HCT116 (cell line): ENCODE data around the gene ZNF79. TPM values are rescaled to one million over a fixed set of nuclear protein-coding genes. Genes with fewer than 3 reads are reported as not detected.
A peak's percentile ranks its signal among the peaks of the same experiment; 100 is the strongest.

Source experiments
- ATAC-seq: fragments of 200-7000 bp; cut with Tn5 transposase; 2 replicates; pipeline ENCODE4 v1.9.1; 2020; ENCODE audit warnings: mild to moderate bottlenecking, moderate library complexity
- BruUV-seq: library from RNA; stranded (reverse); fragments of 400-500 nt; replicated peaks from 2 replicates; lab custom pipeline; 2021; lab: Mats Ljungman, UMichigan
- CTCF ChIA-PET: fragments of 300-600 bp; sonication (Branson Sonifier 250); formaldehyde crosslinking; loops from one replicate; lab custom pipeline; 2021; ENCODE audit warnings: antibody characterized with exemption; lab: Charles Lee
- POLR2A ChIA-PET: fragments of 300-600, 350-600 bp; sonication (Branson Sonifier 250); formaldehyde crosslinking; loops from one replicate; lab custom pipeline; 2021; ENCODE audit warnings: antibody characterized with exemption; lab: Charles Lee
- RAD21 ChIA-PET, 2 experiments: fragments of 300-600 bp; sonication (Branson Sonifier 250); formaldehyde crosslinking; loops; one replicate each; lab custom pipeline; 2023; ENCODE audit warnings: low total read pairs in 2 of 2; ENCODE audit not compliant: uncharacterized antibody in 2 of 2, unreplicated experiment in 2 of 2, low non-redundant PET in 1 of 2; lab: Charles Lee
- DNase-seq: peaks from one replicate; pipeline ENCODE4 v3.0.0-alpha.2; 2010; ENCODE audit warnings: low read depth, low spot score
- H2AFZ ChIP-seq: fragments of 200-600 bp; shearing (Covaris generic), sonication (generic); 2 replicates; pipeline ENCODE4 v1.6.1; 2017; ENCODE audit warnings: low read depth, mixed run types, mixed read lengths, antibody characterized with exemption, low read length; ENCODE audit not compliant: poor library complexity, severe bottlenecking
- H3K27ac ChIP-seq: 2 replicates; pipeline ENCODE4 v1.5.1; 2012; ENCODE audit warnings: low read depth, low read length
- H3K27me3 ChIP-seq: fragments of 200-600 bp; sonication (generic); 2 replicates; pipeline ENCODE4 v1.6.1; 2016; ENCODE audit warnings: mixed run types, low read length, mixed read lengths; ENCODE audit not compliant: insufficient read depth
- H3K36me3 ChIP-seq, 2 experiments: fragments of 200-500 bp in 1 of 2; fragments of 200-600 bp in 1 of 2; sonication (Bioruptor generic) in 1 of 2; sonication (generic) in 1 of 2; 2 replicates each; pipeline versions ENCODE4 v1.5.1 to v1.6.1; 2014 to 2016; ENCODE audit warnings: low read length in 2 of 2, inconsistent platforms in 1 of 2, mixed read lengths in 1 of 2, mixed run types in 1 of 2; ENCODE audit not compliant: insufficient read depth in 2 of 2, control insufficient read depth in 1 of 2
- H3K4me1 ChIP-seq, 2 experiments: fragments of 200-600 bp in 1 of 2; sonication (generic) in 1 of 2; 2 replicates each; pipeline versions ENCODE4 v1.5.1 to v1.6.1; 2012 to 2017; ENCODE audit warnings: low read length in 2 of 2, inconsistent platforms in 1 of 2, mild to moderate bottlenecking in 1 of 2, mixed read lengths in 1 of 2, mixed run types in 1 of 2, moderate library complexity in 1 of 2; ENCODE audit not compliant: insufficient read depth in 2 of 2, control insufficient read depth in 1 of 2
- H3K4me2 ChIP-seq: fragments of 200-600 bp; sonication (generic); 2 replicates; pipeline ENCODE4 v1.6.1; 2017; ENCODE audit warnings: mixed run types, low read length, mixed read lengths
- H3K4me3 ChIP-seq, 2 experiments: fragments of 200-600 bp in 1 of 2; sonication (generic) in 1 of 2; replicated peaks in 1 of 2; 2 replicates each; pipeline ENCODE4 v1.5.1; 2011 to 2016; ENCODE audit warnings: low read length in 2 of 2, control low read depth in 1 of 2, low read depth in 1 of 2, mild to moderate bottlenecking in 1 of 2, mixed read lengths in 1 of 2, mixed run types in 1 of 2
- H3K79me2 ChIP-seq: fragments of 200-600 bp; sonication (generic); 2 replicates; pipeline ENCODE4 v1.6.1; 2017; ENCODE audit warnings: mild to moderate bottlenecking, mixed run types, low read length, moderate library complexity, mixed read lengths; ENCODE audit not compliant: insufficient read depth
- H3K9ac ChIP-seq: fragments of 200-600 bp; sonication (generic); 2 replicates; pipeline ENCODE4 v1.6.1; 2016; ENCODE audit warnings: low read length, mixed read lengths
- H3K9me2 ChIP-seq: fragments of 200-600 bp; sonication (generic), shearing (Covaris generic); 2 replicates; pipeline ENCODE4 v1.6.1; 2017; ENCODE audit warnings: mixed run types, mild to moderate bottlenecking, moderate library complexity; ENCODE audit not compliant: insufficient read depth
- H3K9me3 ChIP-seq, 2 experiments: fragments of 200-500 bp in 1 of 2; fragments of 200-600 bp in 1 of 2; sonication (Bioruptor generic) in 1 of 2; sonication (generic) in 1 of 2; 2 replicates each; pipeline ENCODE4 v1.6.1; 2014 to 2017; ENCODE audit warnings: low read length in 2 of 2, mixed read lengths in 2 of 2, inconsistent platforms in 1 of 2, low read depth in 1 of 2, mild to moderate bottlenecking in 1 of 2, mixed run types in 1 of 2, moderate library complexity in 1 of 2; ENCODE audit not compliant: control insufficient read depth in 1 of 2, insufficient read depth in 1 of 2
- H4K20me1 ChIP-seq: fragments of 200-600 bp; sonication (generic), shearing (Covaris generic); 2 replicates; pipeline ENCODE4 v1.6.1; 2017; ENCODE audit warnings: mixed run types, mild to moderate bottlenecking, moderate library complexity; ENCODE audit not compliant: insufficient read depth
- ATF3 ChIP-seq: IDR thresholded peaks from 2 replicates; pipeline ENCODE4 v1.6.1; 2012
- CEBPB ChIP-seq: IDR thresholded peaks from 2 replicates; pipeline ENCODE4 v1.6.1; 2012; ENCODE audit warnings: low read depth
- ELF1 ChIP-seq: IDR thresholded peaks from 2 replicates; pipeline ENCODE4 v1.6.1; 2012; ENCODE audit warnings: low read depth, borderline replicate concordance
- FOSL1 ChIP-seq: IDR thresholded peaks from 2 replicates; pipeline ENCODE4 v1.6.1; 2012; ENCODE audit warnings: low read depth
- POLR2A ChIP-seq: IDR thresholded peaks from 2 replicates; pipeline ENCODE4 v1.7.0; 2011; ENCODE audit warnings: borderline replicate concordance; ENCODE audit not compliant: insufficient read depth, insufficient read length; ENCODE audit errors: extremely low read depth
- REST ChIP-seq: IDR thresholded peaks from 2 replicates; pipeline ENCODE4 v1.6.1; 2012; ENCODE audit warnings: low read depth
- SP1 ChIP-seq: IDR thresholded peaks from 2 replicates; pipeline ENCODE4 v1.6.1; 2012; ENCODE audit warnings: low read depth
- intact Hi-C: fragments of 100-400 bp; cut with micrococcal nuclease; formaldehyde crosslinking; loops from 2 replicates; pipeline ENCODE4 v1.10.0; 2022
- total RNA-seq: library from RNA; stranded (reverse); gene quantifications from one replicate; pipeline ENCODE4 v1.2.1, GENCODE V29; 2021; ENCODE audit not compliant: unreplicated experiment
- TF ChIP-seq, protein P1 (sequence below): IDR thresholded peaks from 2 replicates; pipeline ENCODE4 v1.6.1; 2012
- TF ChIP-seq, protein P2 (sequence below): IDR thresholded peaks from 2 replicates; pipeline ENCODE4 v1.6.1; 2011; ENCODE audit warnings: mild to moderate bottlenecking, low read length, moderate library complexity; ENCODE audit not compliant: insufficient replicate concordance; ENCODE audit errors: extremely low read depth

The ZNF79 gene
- total RNA-seq, 1 experiment from 2014 or later: 5.3 TPM

GRCh38 chr9:127396253-127396807, 27.9 kb upstream of the ZNF79 start:
- Histone ChIP-seq H3K79me2 (peaks cover 4% of the 10 kb centered on the region; the same call in 1 of the 2 replicates), H4K20me1 (no peaks in the 10 kb centered on the region), H3K9me3 (no peaks in the 10 kb centered on the region), H3K9me2 (no peaks in the 10 kb centered on the region), H3K27me3 (no peaks in the 10 kb centered on the region), H2AFZ (no peak overlapping the region), H3K9ac (no peak overlapping the region), H3K27ac (no peak overlapping the region), H3K4me3 (peak overlapping the region in 1 of 2 experiments; percentile 24; a peak in 1 of 4 replicates), H3K4me1 (peaks cover 3 to 33% of the 10 kb centered on the region in 2 experiments; a peak in 3 of 4 replicates), H3K36me3 (no peaks in the 10 kb centered on the region), H3K4me2 (peak overlapping the region; percentile 97)
- TF ChIP-seq POLR2A: no peak
- TF ChIP-seq, protein P1, sequence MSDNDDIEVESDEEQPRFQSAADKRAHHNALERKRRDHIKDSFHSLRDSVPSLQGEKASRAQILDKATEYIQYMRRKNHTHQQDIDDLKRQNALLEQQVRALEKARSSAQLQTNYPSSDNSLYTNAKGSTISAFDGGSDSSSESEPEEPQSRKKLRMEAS: peak; percentile 96
- TF ChIP-seq ATF3: no peak
- BruUV-seq: no TSS peak
- no peak for ATAC-seq
- ChIA-PET RAD21 (interaction anchor here (0.8 to 1.2 kb wide), 4 partner anchors 172 to 191 kb away, joined by 3 to 9 read pairs (median 5); no protein-coding TSS in a partner anchor), POLR2A (interaction anchor here (0.6 to 1.2 kb wide), 8 partner anchors 8 to 172 kb away, joined by 3 to 9 read pairs (median 6); partner anchors contain the start of gene ZNF79), CTCF (interaction anchor here (0.8 to 1.7 kb wide), 6 partner anchors 28 to 191 kb away, joined by 3 to 16 read pairs (median 6); partner anchors contain the start of gene ZNF79)
- DNase-seq: no peak
- intact Hi-C loops: loop anchor here (1.0 kb wide), 1 partner anchor 172 kb away; no protein-coding TSS in a partner anchor

DNA sequence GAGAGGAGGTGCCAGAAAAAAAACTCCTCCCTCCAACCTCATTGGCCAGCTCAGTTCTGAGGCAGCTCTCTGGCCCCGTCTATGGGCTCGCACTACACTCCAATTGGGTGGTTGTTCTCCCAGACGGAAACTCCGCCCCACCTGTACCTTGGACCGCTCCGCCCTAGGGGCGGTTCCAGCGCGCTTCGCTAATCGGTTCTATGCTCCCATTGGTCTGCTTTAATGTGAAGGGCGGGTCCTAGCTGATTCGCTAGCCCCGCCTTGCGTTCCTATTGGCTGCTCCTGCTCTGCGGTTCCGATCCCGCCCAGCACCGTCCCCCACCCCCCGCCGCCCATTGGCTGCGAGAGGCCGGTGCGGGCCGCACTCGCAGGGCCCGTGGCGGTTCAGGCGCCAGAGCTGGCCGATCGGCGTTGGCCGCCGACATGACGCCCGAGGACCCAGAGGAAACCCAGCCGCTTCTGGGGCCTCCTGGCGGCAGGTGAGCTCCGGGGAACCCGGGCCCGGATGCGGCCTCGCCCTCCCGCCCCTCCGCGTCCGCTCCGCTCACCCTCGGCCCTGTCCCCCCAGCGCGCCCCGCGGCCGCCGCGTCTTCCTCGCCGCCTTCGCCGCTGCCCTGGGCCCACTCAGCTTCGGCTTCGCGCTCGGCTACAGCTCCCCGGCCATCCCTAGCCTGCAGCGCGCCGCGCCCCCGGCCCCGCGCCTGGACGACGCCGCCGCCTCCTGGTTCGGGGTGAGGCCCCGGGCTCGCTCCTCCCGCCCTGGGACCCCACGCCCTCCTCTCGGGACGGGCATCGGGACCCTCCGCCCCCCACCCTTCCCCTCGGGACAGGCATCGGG, 27.2 kb upstream of the ZNF79 start, which contains the start of gene SLC2A8:
SLC2A8 (plus strand) TSS at position 362 of the 838 bp plus-strand sequence; CDS start at position 424, 62 bp downstream.
- intact Hi-C loops: loop anchor here (1.0 kb wide), 1 partner anchor 173 kb away; no protein-coding TSS in a partner anchor
- ChIA-PET RAD21 (interaction anchor here (0.8 to 1.2 kb wide), 4 partner anchors 173 to 192 kb away, joined by 3 to 9 read pairs (median 5); no protein-coding TSS in a partner anchor), POLR2A (interaction anchor here (0.6 to 1.2 kb wide), 8 partner anchors 9 to 172 kb away, joined by 3 to 9 read pairs (median 6); partner anchors contain the start of gene ZNF79), CTCF (interaction anchor here (0.8 to 1.7 kb wide), 6 partner anchors 27 to 192 kb away, joined by 3 to 16 read pairs (median 6); partner anchors contain the start of gene ZNF79)
- peak within 1 kb of the TSS; percentile 97 for H3K4me2 ChIP-seq
- H3K9ac ChIP-seq: peak within 1 kb of the TSS; percentile 80
- H3K4me3 ChIP-seq: peak within 1 kb of the TSS; percentile 59 to 73
- peaks cover 3 to 27% of the 10 kb centered on the region in 2 experiments; a peak in 3 of 4 replicates for H3K4me1 ChIP-seq
- H3K79me2 ChIP-seq: peaks cover 4% of the 10 kb centered on the region; the same call in 1 of the 2 replicates
- no peak within 1 kb of the TSS for H2AFZ ChIP-seq
- no peaks in the 10 kb centered on the region for H3K36me3 ChIP-seq
- no peaks in the 10 kb centered on the region for H3K9me3 ChIP-seq
- no peaks in the 10 kb centered on the region for H3K27me3 ChIP-seq
- H3K9me2 ChIP-seq: no peaks in the 10 kb centered on the region
- DNase-seq (peak; percentile 99), ATAC-seq (peak; percentile 93)
- peak within 1 kb of the TSS; percentile 56; the same call in 1 of the 2 replicates for H3K27ac ChIP-seq
- BruUV-seq: no TSS peak
- H4K20me1 ChIP-seq: no peaks in the 10 kb centered on the region
- peak; percentile 84 for TF ChIP-seq SP1
- no peak for TF ChIP-seq POLR2A
- TF ChIP-seq, protein P2, sequence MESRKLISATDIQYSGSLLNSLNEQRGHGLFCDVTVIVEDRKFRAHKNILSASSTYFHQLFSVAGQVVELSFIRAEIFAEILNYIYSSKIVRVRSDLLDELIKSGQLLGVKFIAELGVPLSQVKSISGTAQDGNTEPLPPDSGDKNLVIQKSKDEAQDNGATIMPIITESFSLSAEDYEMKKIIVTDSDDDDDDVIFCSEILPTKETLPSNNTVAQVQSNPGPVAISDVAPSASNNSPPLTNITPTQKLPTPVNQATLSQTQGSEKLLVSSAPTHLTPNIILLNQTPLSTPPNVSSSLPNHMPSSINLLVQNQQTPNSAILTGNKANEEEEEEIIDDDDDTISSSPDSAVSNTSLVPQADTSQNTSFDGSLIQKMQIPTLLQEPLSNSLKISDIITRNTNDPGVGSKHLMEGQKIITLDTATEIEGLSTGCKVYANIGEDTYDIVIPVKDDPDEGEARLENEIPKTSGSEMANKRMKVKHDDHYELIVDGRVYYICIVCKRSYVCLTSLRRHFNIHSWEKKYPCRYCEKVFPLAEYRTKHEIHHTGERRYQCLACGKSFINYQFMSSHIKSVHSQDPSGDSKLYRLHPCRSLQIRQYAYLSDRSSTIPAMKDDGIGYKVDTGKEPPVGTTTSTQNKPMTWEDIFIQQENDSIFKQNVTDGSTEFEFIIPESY: no peak
- no peak for TF ChIP-seq REST
- TF ChIP-seq CEBPB: no peak
- no peak for TF ChIP-seq ELF1
- TF ChIP-seq FOSL1: no peak
